ENCODE measurements around the gene MACROD1.
A peak's percentile ranks its signal among the peaks of the same experiment; 100 is the strongest.

MACROD1 gene

GRCh38 chr11:64035576-64035975, 130.3 kb downstream of the MACROD1 start, which contains the start of gene FLRT1:
Gene FLRT1 (plus strand): TSS chr11:64035931. CDS start chr11:64116268, 80,337 bp downstream.
- Histone ChIP-seq H3K9me3 (ENCODE audit: control insufficient read depth, insufficient read depth, low read length) (no peaks in the 10 kb centered on the region), H3K4me1 (ENCODE audit: control insufficient read depth, insufficient read depth, low read length) (0 out of 2 replicates have a peak, but pooled peaks cover 11% of the 10 kb centered on the region), H3K27ac (ENCODE audit: low read depth, low read length) (no peak within 1 kb of the TSS), H3K27me3 (ENCODE audit: control insufficient read depth, insufficient read depth, low read length) (peaks cover 94% of the 10 kb centered on the region), H3K9ac (ENCODE audit: low read depth, low read length) (no peak within 1 kb of the TSS), H3K4me3 (ENCODE audit: low read depth, low read length) (peak within 1 kb of the TSS; percentile 57), H3K36me3 (ENCODE audit: control insufficient read depth, insufficient read depth, low read length) (no peaks in the 10 kb centered on the region)

GRCh38 chr11:64035081-64035524, 130.8 kb downstream of the MACROD1 start:
- 0 out of 2 replicates have a peak, but pooled peaks cover 11% of the 10 kb centered on the region for H3K4me1 ChIP-seq (ENCODE audit: control insufficient read depth, insufficient read depth, low read length)
- no peak overlapping the region; the same call in 1 of the 2 replicates for H3K4me3 ChIP-seq (ENCODE audit: low read depth, low read length)
- no peaks in the 10 kb centered on the region for H3K36me3 ChIP-seq (ENCODE audit: control insufficient read depth, insufficient read depth, low read length)
- no peaks in the 10 kb centered on the region for H3K9me3 ChIP-seq (ENCODE audit: control insufficient read depth, insufficient read depth, low read length)
- H3K27ac ChIP-seq (ENCODE audit: low read depth, low read length): no peak overlapping the region
- H3K9ac ChIP-seq (ENCODE audit: low read depth, low read length): no peak overlapping the region
- peaks cover 94% of the 10 kb centered on the region for H3K27me3 ChIP-seq (ENCODE audit: control insufficient read depth, insufficient read depth, low read length)

- H3K4me1 ChIP-seq (ENCODE audit: control insufficient read depth, insufficient read depth, low read length): peaks cover 15% of the 10 kb centered on the region; the same call in 1 of the 2 replicates
These were observed 131.5 kb downstream of the MACROD1 start for GRCh38 chr11:64034411-64034811.

GRCh38 chr11:64032050-64032449, 133.9 kb downstream of the MACROD1 start:
- Histone ChIP-seq H3K4me3 (ENCODE audit: low read depth, low read length) (no peak overlapping the region), H3K27ac (ENCODE audit: low read depth, low read length) (no peak overlapping the region), H3K27me3 (ENCODE audit: control insufficient read depth, insufficient read depth, low read length) (peaks cover 82% of the 10 kb centered on the region), H3K36me3 (ENCODE audit: control insufficient read depth, insufficient read depth, low read length) (no peaks in the 10 kb centered on the region), H3K9me3 (ENCODE audit: control insufficient read depth, insufficient read depth, low read length) (no peaks in the 10 kb centered on the region), H3K9ac (ENCODE audit: low read depth, low read length) (no peak overlapping the region), H3K4me1 (ENCODE audit: control insufficient read depth, insufficient read depth, low read length) (peaks cover 34% of the 10 kb centered on the region)

More at GRCh38 chr11:64034411-64034811, 131.5 kb downstream of the MACROD1 start:
- Histone ChIP-seq H3K9ac (ENCODE audit: low read depth, low read length) (no peak overlapping the region), H3K36me3 (ENCODE audit: control insufficient read depth, insufficient read depth, low read length) (no peaks in the 10 kb centered on the region), H3K9me3 (ENCODE audit: control insufficient read depth, insufficient read depth, low read length) (no peaks in the 10 kb centered on the region), H3K27ac (ENCODE audit: low read depth, low read length) (no peak overlapping the region), H3K27me3 (ENCODE audit: control insufficient read depth, insufficient read depth, low read length) (peaks cover 94% of the 10 kb centered on the region), H3K4me3 (ENCODE audit: low read depth, low read length) (no peak overlapping the region)

- H3K9me3 ChIP-seq (ENCODE audit: control insufficient read depth, insufficient read depth, low read length): no peaks in the 10 kb centered on the region
- peaks cover 75% of the 10 kb centered on the region for H3K27me3 ChIP-seq (ENCODE audit: control insufficient read depth, insufficient read depth, low read length)
- no peak overlapping the region for H3K27ac ChIP-seq (ENCODE audit: low read depth, low read length)
- H3K4me3 ChIP-seq (ENCODE audit: low read depth, low read length): no peak overlapping the region
- H3K36me3 ChIP-seq (ENCODE audit: control insufficient read depth, insufficient read depth, low read length): no peaks in the 10 kb centered on the region
- peaks cover 30% of the 10 kb centered on the region for H3K4me1 ChIP-seq (ENCODE audit: control insufficient read depth, insufficient read depth, low read length)
- H3K9ac ChIP-seq (ENCODE audit: low read depth, low read length): no peak overlapping the region
These were observed 134.9 kb downstream of the MACROD1 start for GRCh38 chr11:64031001-64031400.

- H3K27ac ChIP-seq (ENCODE audit: low read depth, low read length): no peak overlapping the region
- H3K27me3 ChIP-seq (ENCODE audit: control insufficient read depth, insufficient read depth, low read length): peaks cover 66% of the 10 kb centered on the region
- peaks cover 34% of the 10 kb centered on the region for H3K4me1 ChIP-seq (ENCODE audit: control insufficient read depth, insufficient read depth, low read length)
- H3K9me3 ChIP-seq (ENCODE audit: control insufficient read depth, insufficient read depth, low read length): no peaks in the 10 kb centered on the region
- no peak overlapping the region for H3K9ac ChIP-seq (ENCODE audit: low read depth, low read length)
- H3K4me3 ChIP-seq (ENCODE audit: low read depth, low read length): no peak overlapping the region
- H3K36me3 ChIP-seq (ENCODE audit: control insufficient read depth, insufficient read depth, low read length): no peaks in the 10 kb centered on the region
These were observed 136.1 kb downstream of the MACROD1 start for GRCh38 chr11:64029773-64030172.

GRCh38 chr11:64028398-64029115, 137.4 kb downstream of the MACROD1 start:
- Histone ChIP-seq H3K9ac (ENCODE audit: low read depth, low read length) (no peak overlapping the region), H3K27me3 (ENCODE audit: control insufficient read depth, insufficient read depth, low read length) (peaks cover 54% of the 10 kb centered on the region), H3K4me3 (ENCODE audit: low read depth, low read length) (no peak overlapping the region), H3K27ac (ENCODE audit: low read depth, low read length) (peak overlapping the region; percentile 51), H3K36me3 (ENCODE audit: control insufficient read depth, insufficient read depth, low read length) (no peaks in the 10 kb centered on the region), H3K4me1 (ENCODE audit: control insufficient read depth, insufficient read depth, low read length) (peaks cover 46% of the 10 kb centered on the region), H3K9me3 (ENCODE audit: control insufficient read depth, insufficient read depth, low read length) (no peaks in the 10 kb centered on the region)

- Histone ChIP-seq H3K4me1 (ENCODE audit: control insufficient read depth, insufficient read depth, low read length) (peaks cover 48% of the 10 kb centered on the region), H3K9me3 (ENCODE audit: control insufficient read depth, insufficient read depth, low read length) (no peaks in the 10 kb centered on the region), H3K4me3 (ENCODE audit: low read depth, low read length) (no peak overlapping the region), H3K27ac (ENCODE audit: low read depth, low read length) (peak overlapping the region; percentile 51), H3K27me3 (ENCODE audit: control insufficient read depth, insufficient read depth, low read length) (peaks cover 49% of the 10 kb centered on the region), H3K36me3 (ENCODE audit: control insufficient read depth, insufficient read depth, low read length) (no peaks in the 10 kb centered on the region), H3K9ac (ENCODE audit: low read depth, low read length) (no peak overlapping the region)
These were observed 138.1 kb downstream of the MACROD1 start for GRCh38 chr11:64027651-64028397.

GRCh38 chr11:64026575-64027205, 139.2 kb downstream of the MACROD1 start:
- Histone ChIP-seq H3K4me1 (ENCODE audit: control insufficient read depth, insufficient read depth, low read length) (peaks cover 55% of the 10 kb centered on the region), H3K9ac (ENCODE audit: low read depth, low read length) (no peak overlapping the region), H3K27me3 (ENCODE audit: control insufficient read depth, insufficient read depth, low read length) (peaks cover 37% of the 10 kb centered on the region), H3K36me3 (ENCODE audit: control insufficient read depth, insufficient read depth, low read length) (no peaks in the 10 kb centered on the region), H3K4me3 (ENCODE audit: low read depth, low read length) (no peak overlapping the region), H3K9me3 (ENCODE audit: control insufficient read depth, insufficient read depth, low read length) (no peaks in the 10 kb centered on the region), H3K27ac (ENCODE audit: low read depth, low read length) (no peak overlapping the region)

- H3K9me3 ChIP-seq (ENCODE audit: control insufficient read depth, insufficient read depth, low read length): no peaks in the 10 kb centered on the region
- no peak overlapping the region for H3K9ac ChIP-seq (ENCODE audit: low read depth, low read length)
- H3K36me3 ChIP-seq (ENCODE audit: control insufficient read depth, insufficient read depth, low read length): no peaks in the 10 kb centered on the region
- peaks cover 66% of the 10 kb centered on the region for H3K4me1 ChIP-seq (ENCODE audit: control insufficient read depth, insufficient read depth, low read length)
- peaks cover 22% of the 10 kb centered on the region for H3K27me3 ChIP-seq (ENCODE audit: control insufficient read depth, insufficient read depth, low read length)
- peak overlapping the region; percentile 57 for H3K27ac ChIP-seq (ENCODE audit: low read depth, low read length)
- no peak overlapping the region for H3K4me3 ChIP-seq (ENCODE audit: low read depth, low read length)
These were observed 140.7 kb downstream of the MACROD1 start for GRCh38 chr11:64025205-64025604.
